ENCODE results near the gene VDAC2.

- no peak for TF ChIP-seq TEAD4 (IDR thresholded peaks at IDR 0.05)
- no peak for TF ChIP-seq REST (IDR thresholded peaks at IDR 0.05; ENCODE audit: low read depth)
These were observed 2.8 kb upstream of the VDAC2 start for GRCh38 chr10:75207857-75208144.
